Measurements from ENCODE around the gene UBE3C. TPM values are rescaled to one million over a fixed set of nuclear protein-coding genes. Genes with fewer than 3 reads are reported as not detected.

UBE3C gene
- total RNA-seq, 2 donors from 2014 or later, result 55.0 to 93.6 TPM

GRCh38 chr7:157176771-157177170, 38.0 kb downstream of the UBE3C start:
- Histone ChIP-seq H3K27ac (no peak overlapping the region), H3K9me3 (no peaks in the 10 kb centered on the region), H3K4me1 (ENCODE audit: control insufficient read depth in 1 of 2, low read depth in 2 of 2) (no peaks in the 10 kb centered on the region), H3K4me3 (no peak overlapping the region), H3K27me3 (replicated peaks; ENCODE audit: insufficient read depth) (no peaks in the 10 kb centered on the region), H3K36me3 (peaks cover 35% of the 10 kb centered on the region)
- TF ChIP-seq CTCF (IDR thresholded peaks at IDR 0.05), result no peak
- ATAC-seq (ENCODE audit: insufficient number of reproducible peaks, low FRiP score, low read depth), result no peak
- no peak for DNase-seq (ENCODE audit: low spot score)

- Histone ChIP-seq H3K9me3 (no peaks in the 10 kb centered on the region), H3K27ac (no peak overlapping the region), H3K27me3 (replicated peaks; ENCODE audit: insufficient read depth) (no peaks in the 10 kb centered on the region), H3K36me3 (peaks cover 37% of the 10 kb centered on the region), H3K4me3 (no peak overlapping the region), H3K4me1 (ENCODE audit: control insufficient read depth in 1 of 2, low read depth in 2 of 2) (no peaks in the 10 kb centered on the region)
- TF ChIP-seq CTCF (IDR thresholded peaks at IDR 0.05), result no peak
- DNase-seq (ENCODE audit: low spot score) (no peak), ATAC-seq (ENCODE audit: insufficient number of reproducible peaks, low FRiP score, low read depth) (no peak)
These were observed 38.7 kb downstream of the UBE3C start for GRCh38 chr7:157177333-157177982.

GRCh38 chr7:157177983-157178381, 39.3 kb downstream of the UBE3C start:
- Histone ChIP-seq H3K27me3 (replicated peaks; ENCODE audit: insufficient read depth) (no peaks in the 10 kb centered on the region), H3K4me3 (no peak overlapping the region), H3K36me3 (peaks cover 37% of the 10 kb centered on the region), H3K4me1 (ENCODE audit: control insufficient read depth in 1 of 2, low read depth in 2 of 2) (no peaks in the 10 kb centered on the region), H3K9me3 (no peaks in the 10 kb centered on the region), H3K27ac (no peak overlapping the region)
- DNase-seq (ENCODE audit: low spot score) (no peak), ATAC-seq (ENCODE audit: insufficient number of reproducible peaks, low FRiP score, low read depth) (no peak)
- TF ChIP-seq CTCF (IDR thresholded peaks at IDR 0.05), result no peak

- Histone ChIP-seq H3K4me3 (no peak overlapping the region), H3K36me3 (peaks cover 46% of the 10 kb centered on the region), H3K9me3 (no peaks in the 10 kb centered on the region), H3K27ac (no peak overlapping the region), H3K27me3 (replicated peaks; ENCODE audit: insufficient read depth) (no peaks in the 10 kb centered on the region), H3K4me1 (ENCODE audit: control insufficient read depth in 1 of 2, low read depth in 2 of 2) (no peaks in the 10 kb centered on the region)
- DNase-seq (ENCODE audit: low spot score), result no peak
- no peak for ATAC-seq (ENCODE audit: insufficient number of reproducible peaks, low FRiP score, low read depth)
- TF ChIP-seq CTCF (IDR thresholded peaks at IDR 0.05), result no peak
These were observed 45.1 kb downstream of the UBE3C start for GRCh38 chr7:157183832-157184231.

GRCh38 chr7:157188091-157188665, 49.5 kb downstream of the UBE3C start:
- H3K27me3 ChIP-seq (replicated peaks; ENCODE audit: insufficient read depth), result no peaks in the 10 kb centered on the region
- no peaks in the 10 kb centered on the region for H3K9me3 ChIP-seq
- H3K4me1 ChIP-seq (ENCODE audit: control insufficient read depth in 1 of 2, low read depth in 2 of 2), result no peaks in the 10 kb centered on the region
- no peak for DNase-seq (ENCODE audit: low spot score)
- H3K4me3 ChIP-seq, result no peak overlapping the region
- H3K27ac ChIP-seq, result no peak overlapping the region
- H3K36me3 ChIP-seq, result peaks cover 32% of the 10 kb centered on the region
- no peak for ATAC-seq (ENCODE audit: insufficient number of reproducible peaks, low FRiP score, low read depth)
- no peak for TF ChIP-seq CTCF (IDR thresholded peaks at IDR 0.05)

Measured in thoracic aorta (tissue), 2 donors.